ENCODE results near the gene MYO7B. TPM values are rescaled to one million over a fixed set of nuclear protein-coding genes. Genes with fewer than 3 reads are reported as not detected.

MYO7B gene
- total and polyA plus RNA-seq, 9 of the 15 experiments (the other 6 are each of a cell fraction or from before 2014, with no cell fraction given) = 0.08 TPM; not detected in 8

- TF ChIP-seq ZHX1 (conservative IDR thresholded peaks at IDR 0.05; ENCODE audit: low read length) (no peak), THRAP3 (IDR thresholded peaks at IDR 0.05; ENCODE audit: borderline replicate concordance) (no peak)
Measured at GRCh38 chr2:127517465-127517864, 18.0 kb upstream of the MYO7B start (continued).

DNA sequence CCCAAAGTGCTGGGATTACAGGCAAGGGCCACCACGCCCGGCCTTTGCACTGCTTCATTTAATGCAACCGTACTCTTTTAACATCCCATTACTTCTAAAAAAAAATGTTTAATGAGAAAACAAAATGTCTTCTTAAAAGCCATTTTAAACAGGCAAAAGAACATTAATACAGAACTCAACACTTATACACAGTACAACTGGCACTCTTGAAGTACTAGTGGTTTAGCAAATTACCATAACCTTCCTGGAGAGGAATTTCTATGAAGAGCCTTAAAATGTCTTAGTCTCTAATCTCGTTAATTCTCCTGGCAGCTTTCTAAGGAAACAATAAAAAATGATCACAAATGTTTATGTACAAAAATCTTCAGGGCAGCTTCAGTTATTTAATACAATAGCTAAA is 15.1 kb upstream of the MYO7B start:
- in situ Hi-C loops (cut with MboI) = no loop called here
- no TSS peak for BruUV-seq (replicated peaks)
- no peak overlapping the region for H3K9ac ChIP-seq (ENCODE audit: insufficient read depth in 1 of 2, low read depth in 2 of 2, low read length in 2 of 2)
- no peaks in the 10 kb centered on the region for H3K27me3 ChIP-seq (ENCODE audit: control insufficient read depth in 2 of 2, insufficient read depth in 2 of 2, low read length in 2 of 2)
- peaks cover 95% of the 10 kb centered on the region for H3K79me2 ChIP-seq (ENCODE audit: control insufficient read depth, insufficient read depth, low read length)
- H3K27ac ChIP-seq (ENCODE audit: extremely low read depth, low read depth, low read length) = no peak overlapping the region
- POLR2A ChIA-PET = no interaction called here
- peaks cover 0 to 2% of the 10 kb centered on the region in 2 experiments; a peak in 2 of 5 replicates for H3K4me1 ChIP-seq (replicated peaks in 1 of 2; ENCODE audit: control insufficient read depth in 2 of 2, insufficient read depth in 2 of 2, low read length in 2 of 2)
- H3K9me3 ChIP-seq (replicated peaks; ENCODE audit: control insufficient read depth, insufficient read depth, low read depth, low read length) = no peaks in the 10 kb centered on the region
- DNase-seq (ENCODE audit: extremely low read depth in 1 of 4, low spot score in 3 of 4) (no peak), ATAC-seq (no peak), FAIRE-seq (no peak)
- no peak overlapping the region for H2AFZ ChIP-seq (ENCODE audit: low read depth, low read length)
- CTCF ChIA-PET (ENCODE audit: low intra/inter-chr PET ratio) = no interaction called here
- peaks cover 77% of the 10 kb centered on the region; the same call in 2 of the 3 replicates for H3K36me3 ChIP-seq (ENCODE audit: control insufficient read depth, insufficient read depth, low read length)
- H3K9me1 ChIP-seq (ENCODE audit: control insufficient read depth, insufficient read depth, low read length) = no peaks in the 10 kb centered on the region
- intact Hi-C loops (cut with micrococcal nuclease) = no loop called here
- no peak overlapping the region for H3K4me2 ChIP-seq (ENCODE audit: insufficient read depth, low read length)
- 100% methylated on average over 4 of the region's 4 CpGs for WGBS (ENCODE audit: insufficient coverage, low coverage, missing lambda C conversion rate)
- no peak overlapping the region for H3K4me3 ChIP-seq
- peaks cover under 1% of the 10 kb centered on the region; the same call in 1 of the 2 replicates for H4K20me1 ChIP-seq (replicated peaks; ENCODE audit: control insufficient read depth, insufficient read depth, low read length)
- TF ChIP-seq ZFP36 (IDR thresholded peaks at IDR 0.05; ENCODE audit: low read depth, low read length, partially characterized antibody) (no peak), ZNF717 (CRISPR knock-in tag; IDR thresholded peaks at IDR 0.05) (no peak), FOXK1 (CRISPR knock-in tag; IDR thresholded peaks at IDR 0.05; ENCODE audit: borderline replicate concordance) (no peak), ZNF398 (CRISPR knock-in tag; IDR thresholded peaks at IDR 0.05) (no peak), ZNF23 (CRISPR knock-in tag; IDR thresholded peaks at IDR 0.05) (no peak), CHCHD3 (CRISPR knock-in tag; IDR thresholded peaks at IDR 0.05) (no peak), TAF15 (IDR thresholded peaks at IDR 0.05; ENCODE audit: low read depth, low read length) (no peak), WHSC1 (IDR thresholded peaks at IDR 0.05; ENCODE audit: low read length) (no peak), CHD4 (IDR thresholded peaks at IDR 0.05; ENCODE audit: insufficient read depth, insufficient replicate concordance, low read depth, low read length, poor library complexity, severe bottlenecking) (no peak), POLR2AphosphoS2 (IDR thresholded peaks at IDR 0.05; ENCODE audit: low read length) (no peak)
- TF ChIP-seq, protein P1, sequence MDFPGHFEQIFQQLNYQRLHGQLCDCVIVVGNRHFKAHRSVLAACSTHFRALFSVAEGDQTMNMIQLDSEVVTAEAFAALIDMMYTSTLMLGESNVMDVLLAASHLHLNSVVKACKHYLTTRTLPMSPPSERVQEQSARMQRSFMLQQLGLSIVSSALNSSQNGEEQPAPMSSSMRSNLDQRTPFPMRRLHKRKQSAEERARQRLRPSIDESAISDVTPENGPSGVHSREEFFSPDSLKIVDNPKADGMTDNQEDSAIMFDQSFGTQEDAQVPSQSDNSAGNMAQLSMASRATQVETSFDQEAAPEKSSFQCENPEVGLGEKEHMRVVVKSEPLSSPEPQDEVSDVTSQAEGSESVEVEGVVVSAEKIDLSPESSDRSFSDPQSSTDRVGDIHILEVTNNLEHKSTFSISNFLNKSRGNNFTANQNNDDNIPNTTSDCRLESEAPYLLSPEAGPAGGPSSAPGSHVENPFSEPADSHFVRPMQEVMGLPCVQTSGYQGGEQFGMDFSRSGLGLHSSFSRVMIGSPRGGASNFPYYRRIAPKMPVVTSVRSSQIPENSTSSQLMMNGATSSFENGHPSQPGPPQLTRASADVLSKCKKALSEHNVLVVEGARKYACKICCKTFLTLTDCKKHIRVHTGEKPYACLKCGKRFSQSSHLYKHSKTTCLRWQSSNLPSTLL (IDR thresholded peaks at IDR 0.05) = no peak

Data from K562 (cell line).